Mesothelial cell of epicardium (in vitro differentiated cells): ENCODE measurements around the gene MYL5. TPM values are rescaled to one million over a fixed set of nuclear protein-coding genes. Genes with fewer than 3 reads are reported as not detected.

Experiments
- DNase-seq, 2 experiments: peaks; one replicate each; pipeline ENCODE4 v3.0.0; 2021; ENCODE audit warnings: low spot score in 2 of 2; ENCODE audit not compliant: unreplicated experiment in 2 of 2
- H3K27ac Mint-ChIP-seq: 2 replicates; pipeline ENCODE4 v1.8.0; 2021; ENCODE audit warnings: mixed read lengths
- H3K27me3 Mint-ChIP-seq: 2 replicates; pipeline ENCODE4 v1.8.0; 2021; ENCODE audit warnings: low read depth, mixed read lengths
- H3K36me3 Mint-ChIP-seq: 2 replicates; pipeline ENCODE4 v1.8.0; 2021; ENCODE audit warnings: mixed read lengths
- H3K4me1 Mint-ChIP-seq: 2 replicates; pipeline ENCODE4 v1.8.0; 2021; ENCODE audit warnings: mixed read lengths
- H3K4me3 Mint-ChIP-seq: 2 replicates; pipeline ENCODE4 v1.8.0; 2021; ENCODE audit warnings: mild to moderate bottlenecking, moderate library complexity, mixed read lengths
- H3K9me3 Mint-ChIP-seq: 2 replicates; pipeline ENCODE4 v1.8.0; 2021; ENCODE audit warnings: mixed read lengths
- CTCF ChIP-seq: fragments of 200-600 bp; sonication (generic); IDR thresholded peaks from one replicate; pipeline ENCODE4 v1.5.0; 2021; ENCODE audit warnings: antibody characterized with exemption; ENCODE audit not compliant: unreplicated experiment
- total RNA-seq: library from RNA; stranded (reverse); gene quantifications from 3 replicates; pipeline ENCODE4 v1.2.1, GENCODE V29; 2021

MYL5 gene
- total RNA-seq, 1 donor from 2014 or later = 32.1 TPM

- Mint-ChIP-seq H3K4me1 (peaks cover 4% of the 10 kb centered on the region), H3K9me3 (no peaks in the 10 kb centered on the region), H3K27me3 (peaks cover 2% of the 10 kb centered on the region), H3K4me3 (no peak overlapping the region), H3K36me3 (peaks cover 4% of the 10 kb centered on the region), H3K27ac (no peak overlapping the region)
- no peak for TF ChIP-seq CTCF
- no peak for DNase-seq
Observed at GRCh38 chr4:655464-656151, 18.7 kb upstream of the MYL5 start.

GRCh38 chr4:656436-657337, 17.7 kb upstream of the MYL5 start:
- H3K36me3 Mint-ChIP-seq = peaks cover 9% of the 10 kb centered on the region
- no peak overlapping the region for H3K4me3 Mint-ChIP-seq
- peak overlapping the region; percentile 39 for H3K27ac Mint-ChIP-seq
- peaks cover 4% of the 10 kb centered on the region for H3K4me1 Mint-ChIP-seq
- no peak for DNase-seq
- no peak for TF ChIP-seq CTCF
- H3K27me3 Mint-ChIP-seq = peaks cover 2% of the 10 kb centered on the region
- H3K9me3 Mint-ChIP-seq = no peaks in the 10 kb centered on the region

- TF ChIP-seq CTCF = no peak
- Mint-ChIP-seq H3K27me3 (no peaks in the 10 kb centered on the region), H3K9me3 (no peaks in the 10 kb centered on the region), H3K4me1 (peaks cover 4% of the 10 kb centered on the region), H3K36me3 (peaks cover 9% of the 10 kb centered on the region), H3K4me3 (no peak overlapping the region), H3K27ac (no peak overlapping the region)
- no peak for DNase-seq
Observed at GRCh38 chr4:657338-657833, 17.0 kb upstream of the MYL5 start.

GRCh38 chr4:657834-658667, 16.3 kb upstream of the MYL5 start:
- H3K27ac Mint-ChIP-seq = no peak overlapping the region
- no peaks in the 10 kb centered on the region for H3K9me3 Mint-ChIP-seq
- H3K4me3 Mint-ChIP-seq = no peak overlapping the region
- H3K4me1 Mint-ChIP-seq = peaks cover 4% of the 10 kb centered on the region
- no peaks in the 10 kb centered on the region for H3K27me3 Mint-ChIP-seq
- no peak for TF ChIP-seq CTCF
- no peak for DNase-seq
- peaks cover 9% of the 10 kb centered on the region for H3K36me3 Mint-ChIP-seq
